C4-2B (cell line): ENCODE measurements around the gene STX7.
A peak's percentile ranks its signal among the peaks of the same experiment; 100 is the strongest.

Source experiments
- H3K27ac ChIP-seq: fragments of 450-650 bp; 2 replicates; pipeline ENCODE4 v1.5.1; 2017
- ZFX ChIP-seq: fragments of 450-650 bp; IDR thresholded peaks from 2 replicates; pipeline ENCODE4 v1.6.1; 2017
- TF ChIP-seq, protein P1 (sequence below): fragments of 450-650 bp; conservative IDR thresholded peaks from 2 replicates; pipeline ENCODE4 v1.5.1; 2017; ENCODE audit warnings: mild to moderate bottlenecking

Gene STX7

DNA sequence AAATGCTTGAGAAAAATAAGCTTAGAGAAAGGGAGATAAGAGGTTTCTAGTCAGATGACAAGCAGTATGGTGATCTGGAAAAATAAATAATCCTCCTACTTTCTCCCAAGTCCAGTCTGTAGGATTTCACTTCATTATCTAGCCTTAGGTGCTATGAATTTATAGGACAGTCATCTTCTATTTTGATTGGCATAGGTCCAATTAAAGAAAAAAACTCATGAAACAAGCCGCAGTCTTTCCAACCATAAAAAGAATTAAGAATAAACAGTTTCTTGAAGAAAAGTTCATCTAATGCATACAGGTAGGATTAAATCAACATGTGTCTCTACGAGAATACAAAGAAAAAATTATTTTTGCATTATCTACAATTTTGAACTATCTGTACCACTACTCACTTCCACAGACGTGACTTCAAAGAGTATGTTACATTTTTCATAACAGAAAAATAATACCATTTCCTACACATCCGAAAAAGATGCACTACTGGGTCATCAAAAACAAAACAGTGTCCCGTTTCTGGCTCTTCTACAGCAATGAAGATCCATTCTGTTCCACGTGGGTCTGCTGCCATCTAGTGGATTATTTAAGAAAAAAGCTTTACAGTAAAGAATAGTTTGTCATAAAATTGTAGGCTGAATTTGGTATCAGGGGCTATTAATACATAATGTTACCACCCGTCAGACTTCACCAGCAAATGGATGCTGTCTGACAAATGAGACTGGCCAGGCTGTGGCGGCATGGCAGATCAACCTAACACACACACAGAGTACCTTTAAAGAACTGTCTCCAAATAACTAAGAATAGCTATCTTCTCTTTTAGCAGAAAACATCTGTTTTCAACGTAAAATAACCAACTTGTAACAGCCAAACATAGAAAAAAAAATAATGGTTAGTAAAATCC lies 28.9 kb downstream of the STX7 start:
- TF ChIP-seq, protein P1, sequence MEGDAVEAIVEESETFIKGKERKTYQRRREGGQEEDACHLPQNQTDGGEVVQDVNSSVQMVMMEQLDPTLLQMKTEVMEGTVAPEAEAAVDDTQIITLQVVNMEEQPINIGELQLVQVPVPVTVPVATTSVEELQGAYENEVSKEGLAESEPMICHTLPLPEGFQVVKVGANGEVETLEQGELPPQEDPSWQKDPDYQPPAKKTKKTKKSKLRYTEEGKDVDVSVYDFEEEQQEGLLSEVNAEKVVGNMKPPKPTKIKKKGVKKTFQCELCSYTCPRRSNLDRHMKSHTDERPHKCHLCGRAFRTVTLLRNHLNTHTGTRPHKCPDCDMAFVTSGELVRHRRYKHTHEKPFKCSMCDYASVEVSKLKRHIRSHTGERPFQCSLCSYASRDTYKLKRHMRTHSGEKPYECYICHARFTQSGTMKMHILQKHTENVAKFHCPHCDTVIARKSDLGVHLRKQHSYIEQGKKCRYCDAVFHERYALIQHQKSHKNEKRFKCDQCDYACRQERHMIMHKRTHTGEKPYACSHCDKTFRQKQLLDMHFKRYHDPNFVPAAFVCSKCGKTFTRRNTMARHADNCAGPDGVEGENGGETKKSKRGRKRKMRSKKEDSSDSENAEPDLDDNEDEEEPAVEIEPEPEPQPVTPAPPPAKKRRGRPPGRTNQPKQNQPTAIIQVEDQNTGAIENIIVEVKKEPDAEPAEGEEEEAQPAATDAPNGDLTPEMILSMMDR, result peak; percentile 81
- TF ChIP-seq ZFX, result no peak
- no peak overlapping the region for H3K27ac ChIP-seq

DNA sequence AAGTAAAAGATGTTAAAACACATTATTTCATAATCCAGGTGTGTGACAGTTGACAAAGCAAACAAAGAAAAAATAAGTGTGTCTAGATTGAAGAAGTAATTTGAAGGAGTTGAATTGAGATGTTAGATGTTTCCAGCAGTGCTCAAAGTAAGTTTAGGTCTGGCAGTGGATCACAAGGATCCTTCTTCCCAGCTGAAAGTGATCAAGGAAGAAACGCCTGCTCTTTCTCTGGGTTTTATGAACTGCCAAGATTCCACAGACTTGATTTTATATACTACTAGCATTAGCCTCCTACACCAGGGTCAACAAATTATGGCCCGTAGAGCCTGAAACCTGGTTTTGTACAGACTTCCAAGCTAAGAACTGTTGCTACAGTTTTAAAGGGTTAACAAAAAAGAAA lies 30.3 kb downstream of the STX7 start:
- no peak overlapping the region for H3K27ac ChIP-seq
- TF ChIP-seq ZFX, result no peak
- TF ChIP-seq, protein P1, result no peak

DNA sequence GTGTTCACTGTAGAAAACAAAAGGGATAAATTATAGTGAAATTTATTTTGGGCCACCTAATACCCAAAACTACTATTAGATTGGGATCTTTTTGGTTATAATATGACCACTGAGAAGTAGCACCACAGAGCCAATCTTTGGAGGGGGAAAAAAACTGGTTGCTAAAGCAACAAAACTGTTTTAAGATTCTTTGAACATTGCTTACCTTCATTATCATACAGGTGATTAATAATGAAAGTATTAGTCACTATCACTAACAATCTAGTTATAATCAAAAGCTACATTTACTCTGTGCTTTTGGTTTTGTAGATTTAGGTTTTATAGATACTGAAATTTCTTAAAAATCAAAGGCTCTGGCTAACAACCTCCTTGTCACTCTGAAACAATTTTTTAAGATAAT lies 31.7 kb downstream of the STX7 start:
- no peak overlapping the region for H3K27ac ChIP-seq

DNA sequence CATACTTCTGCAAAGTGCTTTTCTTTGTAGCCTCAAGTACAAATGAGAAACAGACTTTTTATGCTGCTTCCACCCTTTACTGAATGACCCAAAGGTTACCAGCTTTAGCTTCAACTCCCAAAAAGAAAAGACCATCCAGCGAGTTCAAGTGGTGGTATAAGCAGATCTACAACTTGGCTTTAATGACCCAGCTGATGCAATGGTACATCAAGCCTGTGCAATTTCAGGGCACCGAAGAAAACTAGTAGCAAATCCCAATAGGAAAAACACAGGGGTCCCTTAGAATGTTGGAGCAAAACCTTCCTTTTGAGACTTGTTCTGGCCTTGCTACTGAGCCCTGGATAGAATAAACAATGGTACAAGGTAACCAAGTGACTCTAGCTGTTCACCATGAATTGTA lies 33.8 kb downstream of the STX7 start:
- no peak for TF ChIP-seq ZFX
- TF ChIP-seq, protein P1, result no peak

More for the DNA sequence above, 31.7 kb downstream of the STX7 start:
- TF ChIP-seq ZFX, result no peak
- TF ChIP-seq, protein P1, result no peak

DNA sequence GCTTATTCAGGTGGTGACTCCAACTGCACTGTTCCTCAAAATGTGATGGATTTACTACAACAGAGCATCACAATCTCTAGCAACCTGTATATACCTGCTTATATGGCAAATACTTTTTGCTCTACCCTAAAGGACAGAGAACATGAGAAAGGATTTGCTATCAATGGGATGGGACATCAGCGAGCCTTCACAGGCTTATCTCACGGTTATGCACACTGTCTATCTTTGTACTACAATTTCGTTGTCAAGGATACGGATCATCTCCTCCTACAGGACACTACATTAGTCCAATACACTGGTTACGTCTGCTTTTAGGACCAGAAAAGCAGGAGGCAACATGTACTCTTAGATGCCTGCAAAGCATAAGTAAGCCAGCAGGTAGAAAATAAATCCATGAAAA lies 34.2 kb downstream of the STX7 start:
- no peak overlapping the region for H3K27ac ChIP-seq
- TF ChIP-seq ZFX, result no peak
- TF ChIP-seq, protein P1, result no peak

More for the DNA sequence above, 33.8 kb downstream of the STX7 start:
- no peak overlapping the region for H3K27ac ChIP-seq

DNA sequence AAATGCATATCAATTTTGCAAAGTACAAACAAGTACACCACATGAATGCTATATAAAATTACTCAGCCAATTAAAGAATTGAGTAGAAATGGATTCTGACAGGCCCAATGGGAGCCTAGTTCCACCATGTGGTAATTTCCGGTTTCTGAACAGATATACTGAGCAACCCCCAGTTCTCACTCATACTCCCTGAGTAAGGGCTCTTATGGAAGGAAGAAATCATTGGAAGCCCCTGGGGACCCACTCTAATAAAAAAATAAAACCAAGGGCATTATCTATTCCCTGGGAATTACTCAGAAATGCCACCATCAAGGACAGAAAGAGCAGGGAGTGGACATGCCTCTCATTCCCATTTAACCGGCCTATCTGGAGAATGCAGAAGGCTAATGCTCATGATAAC lies 34.6 kb downstream of the STX7 start:
- no peak overlapping the region for H3K27ac ChIP-seq
- TF ChIP-seq, protein P1, result no peak
- TF ChIP-seq ZFX, result no peak

DNA sequence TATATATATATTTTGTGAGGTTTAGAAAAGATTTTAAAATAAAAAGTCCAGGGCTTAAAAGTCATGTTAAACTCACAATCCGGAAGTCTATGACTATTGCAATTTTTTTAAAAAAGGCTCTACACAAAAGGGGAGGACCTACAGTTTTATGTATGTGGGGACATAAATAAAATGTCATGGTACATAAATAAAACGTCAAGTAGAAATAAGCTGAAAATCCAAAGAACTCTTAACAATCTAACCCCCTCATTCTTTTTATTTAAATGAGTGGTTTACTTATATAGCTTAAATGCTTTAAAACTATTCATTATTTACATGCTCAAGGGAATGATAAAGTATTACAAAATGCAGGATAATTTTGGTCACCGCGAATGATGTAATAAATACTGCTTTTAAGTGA lies 36.2 kb downstream of the STX7 start:
- no peak for TF ChIP-seq ZFX
- TF ChIP-seq, protein P1, result no peak
- no peak overlapping the region for H3K27ac ChIP-seq
